Measurements from ENCODE around the gene MYO18B. TPM values are rescaled to one million over a fixed set of nuclear protein-coding genes. Genes with fewer than 3 reads are reported as not detected.

MYO18B gene
- total RNA-seq, 6 experiments from 2014 or later = 0.04 to 0.56 (median 0.07) TPM; not detected in 1

- intact Hi-C loops (cut with DNase I) = no loop called here
- no peak for DNase-seq
- H3K4me3 ChIP-seq = no peak overlapping the region
- H3K4me1 ChIP-seq = no peaks in the 10 kb centered on the region
- TF ChIP-seq CTCF (IDR thresholded peaks at IDR 0.05) (no peak), POLR2A (IDR thresholded peaks at IDR 0.05) (no peak)
- no peaks in the 10 kb centered on the region for H3K9me3 ChIP-seq
- no peaks in the 10 kb centered on the region for H3K27me3 ChIP-seq
- no peak overlapping the region for H3K27ac ChIP-seq
- no peak for ATAC-seq
- 61% methylated on average over 9 of the region's 22 CpGs for WGBS (ENCODE audit: insufficient coverage, low coverage, low lambda C conversion rate, missing lambda C conversion rate)
- H3K36me3 ChIP-seq = no peaks in the 10 kb centered on the region
These were observed 55.7 kb downstream of the MYO18B start for GRCh38 chr22:25797498-25798290.

GRCh38 chr22:25800766-25801165 lies 58.8 kb downstream of the MYO18B start:
- Histone ChIP-seq H3K4me3 (no peak overlapping the region), H3K36me3 (no peaks in the 10 kb centered on the region), H3K27me3 (no peaks in the 10 kb centered on the region), H3K27ac (no peak overlapping the region), H3K4me1 (no peaks in the 10 kb centered on the region), H3K9me3 (no peaks in the 10 kb centered on the region)
- intact Hi-C loops (cut with DNase I) = no loop called here
- no peak for DNase-seq
- TF ChIP-seq CTCF (IDR thresholded peaks at IDR 0.05) (no peak), POLR2A (IDR thresholded peaks at IDR 0.05) (no peak)
- no peak for ATAC-seq
- 50% methylated on average over 5 of the region's 5 CpGs for WGBS (ENCODE audit: insufficient coverage, low coverage, low lambda C conversion rate, missing lambda C conversion rate)

- Histone ChIP-seq H3K36me3 (no peaks in the 10 kb centered on the region), H3K4me1 (no peaks in the 10 kb centered on the region), H3K27me3 (no peaks in the 10 kb centered on the region), H3K9me3 (no peaks in the 10 kb centered on the region), H3K4me3 (no peak overlapping the region), H3K27ac (no peak overlapping the region)
- TF ChIP-seq CTCF (IDR thresholded peaks at IDR 0.05) (no peak), POLR2A (IDR thresholded peaks at IDR 0.05) (no peak)
- no peak for DNase-seq
- no peak for ATAC-seq
- WGBS (ENCODE audit: insufficient coverage, low coverage, low lambda C conversion rate, missing lambda C conversion rate) = 38% methylated on average over 2 of the region's 2 CpGs
- intact Hi-C loops (cut with DNase I) = no loop called here
These were observed 60.0 kb downstream of the MYO18B start for GRCh38 chr22:25802018-25802417.

GRCh38 chr22:25804676-25805075 lies 62.7 kb downstream of the MYO18B start:
- 44% methylated on average over 1 of the region's 6 CpGs for WGBS (ENCODE audit: insufficient coverage, low coverage, low lambda C conversion rate, missing lambda C conversion rate)
- no peak for DNase-seq
- peak in 1 of 4 donors; percentile 22 for ATAC-seq

More at GRCh38 chr22:25804676-25805075, 62.7 kb downstream of the MYO18B start:
- TF ChIP-seq POLR2A (IDR thresholded peaks at IDR 0.05) (no peak), CTCF (IDR thresholded peaks at IDR 0.05) (no peak)
- intact Hi-C loops (cut with DNase I) = no loop called here
- H3K4me3 ChIP-seq = no peak overlapping the region
- no peaks in the 10 kb centered on the region for H3K4me1 ChIP-seq
- H3K27ac ChIP-seq = no peak overlapping the region
- H3K9me3 ChIP-seq = no peaks in the 10 kb centered on the region
- no peaks in the 10 kb centered on the region for H3K27me3 ChIP-seq
- no peaks in the 10 kb centered on the region for H3K36me3 ChIP-seq

All from right lobe of liver (tissue), 6 donors.